A673 (cell line): Measurements from ENCODE around the gene C12orf43. TPM values are rescaled to one million over a fixed set of nuclear protein-coding genes. Genes with fewer than 3 reads are reported as not detected.

Experiments used
- BruUV-seq: library from RNA; stranded (reverse); fragments of 400-500 nt; replicated peaks from 2 replicates; lab custom pipeline; 2021; lab: Mats Ljungman, UMichigan
- CTCF ChIA-PET: fragments of 300-600 bp; sonication (Branson Sonifier 250); formaldehyde crosslinking; loops from one replicate; lab custom pipeline; 2022; ENCODE audit warnings: antibody characterized with exemption; lab: Charles Lee
- POLR2A ChIA-PET: fragments of 300-600 bp; sonication (Branson Sonifier 250); formaldehyde crosslinking; loops from one replicate; lab custom pipeline; 2022; ENCODE audit warnings: antibody characterized with exemption; ENCODE audit not compliant: low non-redundant PET; lab: Charles Lee
- DNase-seq: peaks from one replicate; pipeline ENCODE4 v3.0.0-alpha.2; 2015; ENCODE audit warnings: low spot score
- H3K27ac ChIP-seq: fragments of 200-600 bp; sonication (generic); 2 replicates; pipeline ENCODE4 v1.5.1; 2016; ENCODE audit warnings: mixed run types, low read depth, mild to moderate bottlenecking, mixed read lengths, antibody characterized with exemption, low read length; ENCODE audit not compliant: poor library complexity, severe bottlenecking
- H3K27me3 ChIP-seq: fragments of 200-600 bp; sonication (generic); replicated peaks from 2 replicates; pipeline ENCODE4 v1.6.1; 2017; ENCODE audit warnings: mixed run types, low read depth, mild to moderate bottlenecking, mixed read lengths, antibody characterized with exemption, low read length; ENCODE audit not compliant: insufficient read depth, poor library complexity
- H3K36me3 ChIP-seq: fragments of 200-600 bp; sonication (generic); 2 replicates; pipeline ENCODE4 v1.6.1; 2016; ENCODE audit warnings: mixed run types, mild to moderate bottlenecking, mixed read lengths, antibody characterized with exemption, low read length; ENCODE audit not compliant: insufficient read depth, poor library complexity, severe bottlenecking
- H3K4me1 ChIP-seq: fragments of 200-600 bp; sonication (generic); 2 replicates; pipeline ENCODE4 v1.6.1; 2017; ENCODE audit warnings: mixed run types, mild to moderate bottlenecking, mixed read lengths, antibody characterized with exemption, low read length; ENCODE audit not compliant: insufficient read depth, poor library complexity, severe bottlenecking
- H3K4me3 ChIP-seq: fragments of 200-600 bp; sonication (generic); 2 replicates; pipeline ENCODE4 v1.5.1; 2016; ENCODE audit warnings: low read depth, mixed run types, mild to moderate bottlenecking, mixed read lengths, low read length; ENCODE audit not compliant: poor library complexity, severe bottlenecking
- H3K9me3 ChIP-seq: fragments of 200-600 bp; sonication (generic); 2 replicates; pipeline ENCODE4 v1.6.1; 2016; ENCODE audit warnings: mixed run types, low read depth, mild to moderate bottlenecking, mixed read lengths, antibody characterized with exemption, low read length; ENCODE audit not compliant: poor library complexity, severe bottlenecking
- CTCF ChIP-seq: fragments of 300-800, 200-600 bp; sonication (generic); conservative IDR thresholded peaks from 2 replicates; pipeline ENCODE4 v1.5.1; 2017; ENCODE audit warnings: low read depth, mild to moderate bottlenecking, antibody characterized with exemption, low read length, moderate library complexity, mixed read lengths
- EZH2 ChIP-seq: fragments of 200-600 bp; sonication (generic); IDR thresholded peaks from 2 replicates; pipeline ENCODE4 v1.6.1; 2017; ENCODE audit warnings: borderline replicate concordance, low read depth, mild to moderate bottlenecking, mixed read lengths, antibody characterized with exemption, low read length; ENCODE audit not compliant: poor library complexity, severe bottlenecking
- intact Hi-C: fragments of 100-400 bp; cut with micrococcal nuclease; formaldehyde crosslinking; loops from one replicate; pipeline ENCODE4 v1.10.0; 2022; ENCODE audit not compliant: unreplicated experiment
- total RNA-seq: library from RNA; stranded (reverse); gene quantifications from 2 replicates; pipeline ENCODE4 v1.2.3, GENCODE V29; 2021

Gene C12orf43
- total RNA-seq, 1 experiment from 2014 or later: 28.4 TPM

GRCh38 chr12:121001841-121002483, 14.3 kb downstream of the C12orf43 start:
- TF ChIP-seq EZH2 (no peak), CTCF (no peak)
- no peaks in the 10 kb centered on the region for H3K9me3 ChIP-seq
- CTCF ChIA-PET: no interaction called here
- H3K4me1 ChIP-seq: no peaks in the 10 kb centered on the region
- H3K36me3 ChIP-seq: peaks cover 22% of the 10 kb centered on the region
- H3K27me3 ChIP-seq: no peaks in the 10 kb centered on the region
- intact Hi-C loops: no loop called here
- DNase-seq: no peak
- no TSS peak for BruUV-seq
- H3K4me3 ChIP-seq: no peak overlapping the region
- POLR2A ChIA-PET: interaction anchor here (0.5 kb wide), 1 partner anchor 37 kb away, joined by 3 read pairs; the partner anchor contains the start of gene OASL
- no peak overlapping the region for H3K27ac ChIP-seq

GRCh38 chr12:121001060-121001459, 15.2 kb downstream of the C12orf43 start:
- no TSS peak for BruUV-seq
- TF ChIP-seq CTCF (no peak), EZH2 (no peak)
- no peak overlapping the region for H3K27ac ChIP-seq
- ChIA-PET POLR2A (no interaction called here), CTCF (no interaction called here)
- intact Hi-C loops: no loop called here
- DNase-seq: no peak
- H3K27me3 ChIP-seq: no peaks in the 10 kb centered on the region
- H3K9me3 ChIP-seq: no peaks in the 10 kb centered on the region
- peaks cover 22% of the 10 kb centered on the region for H3K36me3 ChIP-seq
- H3K4me1 ChIP-seq: no peaks in the 10 kb centered on the region
- no peak overlapping the region for H3K4me3 ChIP-seq

- H3K36me3 ChIP-seq: peaks cover 22% of the 10 kb centered on the region
- ChIA-PET CTCF (no interaction called here), POLR2A (no interaction called here)
- H3K27ac ChIP-seq: no peak overlapping the region
- H3K4me1 ChIP-seq: no peaks in the 10 kb centered on the region
- no peak overlapping the region for H3K4me3 ChIP-seq
- intact Hi-C loops: no loop called here
- H3K9me3 ChIP-seq: no peaks in the 10 kb centered on the region
- BruUV-seq: no TSS peak
- TF ChIP-seq EZH2 (no peak), CTCF (no peak)
- no peak for DNase-seq
- no peaks in the 10 kb centered on the region for H3K27me3 ChIP-seq
Observed at GRCh38 chr12:121000530-121000929, 15.8 kb downstream of the C12orf43 start.
